HG03442 (cell line): ENCODE results near the gene DIRAS1.
"Not testable (repeated sequence)": the region's sequence is repeated elsewhere in the genome, so short reads cannot be mapped to it uniquely, and the experiment has no call there.

Experiments
- ATAC-seq: cut with Tn5 transposase; IDR thresholded peaks from one replicate; pipeline ENCODE4 v1.9.1; 2021; ENCODE audit warnings: mild to moderate bottlenecking, moderate library complexity; ENCODE audit not compliant: unreplicated experiment

Gene DIRAS1

DNA sequence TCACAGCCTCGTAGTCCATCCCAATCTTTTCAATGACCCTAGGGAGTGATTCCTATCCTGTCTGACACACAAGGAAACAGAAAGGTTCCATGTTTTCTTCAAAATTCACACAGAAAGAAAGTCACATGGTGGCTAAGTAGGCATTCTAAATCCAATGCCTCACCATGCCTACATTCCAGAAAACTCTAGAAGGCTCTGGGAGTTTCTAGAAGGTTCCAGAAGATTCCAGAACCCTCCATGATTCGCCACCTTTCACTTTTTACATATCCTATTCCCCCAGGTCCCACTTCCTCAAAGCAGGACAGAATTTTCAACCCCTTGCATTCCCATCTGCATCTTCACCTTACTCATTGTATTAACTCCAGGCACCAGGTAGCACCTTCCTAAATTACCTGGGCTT is 41.7 kb downstream of the DIRAS1 start:
- ATAC-seq, result no peak

GRCh38 chr19:2678948-2679347 is 42.2 kb downstream of the DIRAS1 start:
- not testable (repeated sequence) for ATAC-seq

GRCh38 chr19:2678044-2678671 is 43.0 kb downstream of the DIRAS1 start:
- no peak for ATAC-seq

DNA sequence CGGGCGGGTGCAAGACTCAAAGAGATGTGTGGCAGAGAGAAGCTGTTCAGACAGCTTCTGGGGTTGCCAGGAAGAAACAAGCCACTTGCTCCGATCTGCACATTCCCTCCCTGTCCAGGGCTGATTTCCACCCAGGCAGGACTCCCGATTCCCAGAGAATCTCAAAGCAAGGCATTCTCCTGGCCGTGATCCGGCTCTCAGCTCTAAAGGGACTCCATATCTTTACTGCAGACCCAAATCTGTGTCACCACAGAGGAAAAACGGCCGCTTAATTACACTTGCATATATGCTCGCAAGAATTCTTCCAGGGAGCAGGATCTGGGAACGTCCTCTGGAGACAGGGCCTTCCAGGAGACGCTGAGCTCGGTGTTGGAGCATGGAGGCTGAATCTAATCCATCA is 44.3 kb downstream of the DIRAS1 start:
- ATAC-seq, result no peak

GRCh38 chr19:2675892-2676291 is 45.3 kb downstream of the DIRAS1 start:
- no peak for ATAC-seq

- ATAC-seq, result no peak
Measured at GRCh38 chr19:2670217-2670616, 51.0 kb downstream of the DIRAS1 start.

- no peak for ATAC-seq
Measured at GRCh38 chr19:2668175-2668763, 52.9 kb downstream of the DIRAS1 start.

DNA sequence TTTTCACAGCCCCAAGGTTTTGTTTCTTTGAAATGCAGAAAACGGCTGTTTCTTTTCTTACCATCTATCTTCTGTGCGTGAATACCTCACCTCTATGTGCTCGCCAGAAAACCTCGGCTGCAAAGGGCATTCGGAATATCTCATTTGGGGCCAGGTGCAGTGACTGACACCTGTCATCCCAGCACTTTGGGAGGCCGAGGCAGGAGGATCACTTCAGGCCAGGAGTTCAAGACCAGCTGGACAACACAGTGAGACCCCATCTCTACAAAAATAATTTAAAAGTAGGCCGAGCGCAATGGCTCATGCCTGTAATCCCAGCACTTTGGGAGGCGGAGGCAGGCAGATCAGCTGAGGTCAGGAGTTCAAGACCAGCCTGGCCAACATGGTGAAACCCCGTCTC is 53.8 kb downstream of the DIRAS1 start:
- ATAC-seq, result not testable (repeated sequence)

GRCh38 chr19:2666344-2666994 is 54.7 kb downstream of the DIRAS1 start:
- ATAC-seq, result no peak

DNA sequence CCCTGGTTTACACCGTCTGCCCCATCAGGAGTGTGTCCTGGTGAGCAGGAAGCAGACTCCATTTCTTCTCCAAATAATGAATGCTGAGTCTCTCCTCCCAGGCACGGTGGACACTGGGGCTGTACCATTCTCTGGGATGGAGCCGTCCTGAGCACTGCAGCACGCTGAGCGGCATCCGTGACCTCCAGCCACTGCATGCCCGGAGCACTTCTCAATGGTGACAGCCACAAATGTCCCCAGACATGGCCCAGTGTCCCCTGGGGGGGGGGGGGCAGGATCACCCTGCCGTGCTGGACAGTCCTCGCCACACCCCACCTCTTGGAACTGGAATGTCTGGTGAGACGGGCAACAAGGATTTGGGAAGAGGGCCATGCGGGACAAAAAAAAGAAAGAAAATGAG is 56.1 kb downstream of the DIRAS1 start:
- no peak for ATAC-seq
